GM19023 (cell line): ENCODE results near the gene ZBTB7A.

Source experiments
- ATAC-seq: cut with Tn5 transposase; IDR thresholded peaks from one replicate; pipeline ENCODE4 v1.9.1; 2021; ENCODE audit warnings: mild to moderate bottlenecking, moderate library complexity; ENCODE audit not compliant: unreplicated experiment

Gene ZBTB7A

GRCh38 chr19:4094761-4095487, 28.2 kb upstream of the ZBTB7A start:
- ATAC-seq, result no peak

- ATAC-seq, result no peak
These were observed 27.6 kb upstream of the ZBTB7A start for GRCh38 chr19:4094291-4094690.

- no peak for ATAC-seq
These were observed 27.0 kb upstream of the ZBTB7A start for GRCh38 chr19:4093643-4094175.

GRCh38 chr19:4090356-4091220, 23.9 kb upstream of the ZBTB7A start:
- ATAC-seq, result no peak

GRCh38 chr19:4089946-4090345, 23.2 kb upstream of the ZBTB7A start:
- no peak for ATAC-seq

GRCh38 chr19:4089400-4089908, 22.8 kb upstream of the ZBTB7A start:
- ATAC-seq, result no peak

GRCh38 chr19:4088975-4089374, 22.3 kb upstream of the ZBTB7A start:
- no peak for ATAC-seq

GRCh38 chr19:4087787-4088679, 21.3 kb upstream of the ZBTB7A start:
- no peak for ATAC-seq

- ATAC-seq, result no peak
These were observed 19.7 kb upstream of the ZBTB7A start for GRCh38 chr19:4086411-4086867.

GRCh38 chr19:4084547-4084877, 17.8 kb upstream of the ZBTB7A start:
- ATAC-seq, result no peak

GRCh38 chr19:4083677-4084546, 17.2 kb upstream of the ZBTB7A start:
- no peak for ATAC-seq

- no peak for ATAC-seq
These were observed 15.5 kb upstream of the ZBTB7A start for GRCh38 chr19:4082172-4082571.

GRCh38 chr19:4081441-4082129, 14.9 kb upstream of the ZBTB7A start:
- ATAC-seq, result no peak

- ATAC-seq, result no peak
These were observed 13.8 kb upstream of the ZBTB7A start for GRCh38 chr19:4080473-4080872.

GRCh38 chr19:4077800-4078684, 11.3 kb upstream of the ZBTB7A start:
- no peak for ATAC-seq

GRCh38 chr19:4077007-4077374, 10.3 kb upstream of the ZBTB7A start:
- no peak for ATAC-seq

GRCh38 chr19:4075373-4075772, 8.7 kb upstream of the ZBTB7A start:
- no peak for ATAC-seq

- no peak for ATAC-seq
These were observed 4.9 kb upstream of the ZBTB7A start for GRCh38 chr19:4071610-4072009.
